ENCODE data around the gene PTGER3.

The PTGER3 gene

DNA sequence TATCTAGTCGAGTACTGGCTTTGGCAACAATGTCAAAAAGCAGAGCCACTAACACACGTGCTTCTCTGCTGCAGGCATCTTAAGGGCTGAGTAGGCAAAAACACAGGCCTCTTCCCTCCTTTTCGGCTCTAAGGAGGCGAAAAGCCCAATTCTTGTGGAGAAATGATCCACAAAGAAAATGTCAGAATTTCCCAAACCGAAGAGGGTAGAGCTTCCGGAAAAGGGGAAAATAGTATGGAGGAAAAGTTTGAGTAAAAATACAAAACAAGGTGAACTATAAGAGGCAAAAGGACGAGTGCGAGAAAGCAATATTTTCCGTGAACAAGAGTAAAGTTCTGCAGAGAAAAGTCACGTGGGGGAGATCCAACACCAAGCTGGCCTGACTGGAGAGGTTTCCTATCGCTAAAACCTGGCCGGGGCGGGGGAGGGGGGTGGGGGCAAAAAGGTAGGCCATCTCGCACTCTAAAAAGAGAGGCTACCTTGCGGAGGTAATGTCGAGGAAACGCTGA, 32.7 kb upstream of the PTGER3 start:
- no peaks in the 10 kb centered on the region for H3K9me3 ChIP-seq (ENCODE audit: low read length)
- H3K4me3 ChIP-seq (ENCODE audit: low read length), result peak overlapping the region; percentile 96
- H3K4me1 ChIP-seq (ENCODE audit: insufficient read depth, low read length), result peaks cover 18% of the 10 kb centered on the region
- H3K36me3 ChIP-seq (ENCODE audit: insufficient read depth, low read length), result peaks cover 30% of the 10 kb centered on the region
- H3K27me3 ChIP-seq (ENCODE audit: insufficient read depth, low read length), result no peaks in the 10 kb centered on the region
- peak overlapping the region; percentile 64 for H2AFZ ChIP-seq (ENCODE audit: low read depth, low read length)

- Histone ChIP-seq H3K36me3 (ENCODE audit: insufficient read depth, low read length) (peaks cover 81% of the 10 kb centered on the region), H3K27me3 (ENCODE audit: insufficient read depth, low read length) (no peaks in the 10 kb centered on the region), H3K9me3 (ENCODE audit: low read length) (no peaks in the 10 kb centered on the region), H3K4me3 (ENCODE audit: low read length) (no peak overlapping the region), H3K4me1 (ENCODE audit: insufficient read depth, low read length) (peaks cover 13% of the 10 kb centered on the region), H2AFZ (ENCODE audit: low read depth, low read length) (no peak overlapping the region)
These were observed 27.1 kb upstream of the PTGER3 start for GRCh38 chr1:71074681-71075080.

GRCh38 chr1:71072273-71072672, 24.7 kb upstream of the PTGER3 start:
- Histone ChIP-seq H3K4me3 (ENCODE audit: low read length) (no peak overlapping the region), H3K9me3 (ENCODE audit: low read length) (no peaks in the 10 kb centered on the region), H3K27me3 (ENCODE audit: insufficient read depth, low read length) (no peaks in the 10 kb centered on the region), H3K4me1 (ENCODE audit: insufficient read depth, low read length) (no peaks in the 10 kb centered on the region), H2AFZ (ENCODE audit: low read depth, low read length) (no peak overlapping the region), H3K36me3 (ENCODE audit: insufficient read depth, low read length) (peaks cover 93% of the 10 kb centered on the region)

GRCh38 chr1:71071720-71072119, 24.1 kb upstream of the PTGER3 start:
- Histone ChIP-seq H3K9me3 (ENCODE audit: low read length) (no peaks in the 10 kb centered on the region), H3K4me3 (ENCODE audit: low read length) (no peak overlapping the region), H3K36me3 (ENCODE audit: insufficient read depth, low read length) (peaks cover 93% of the 10 kb centered on the region), H3K4me1 (ENCODE audit: insufficient read depth, low read length) (no peaks in the 10 kb centered on the region), H3K27me3 (ENCODE audit: insufficient read depth, low read length) (no peaks in the 10 kb centered on the region), H2AFZ (ENCODE audit: low read depth, low read length) (no peak overlapping the region)

GRCh38 chr1:71068325-71069240, 21.0 kb upstream of the PTGER3 start:
- Histone ChIP-seq H3K27me3 (ENCODE audit: insufficient read depth, low read length) (no peaks in the 10 kb centered on the region), H2AFZ (ENCODE audit: low read depth, low read length) (no peak overlapping the region), H3K9me3 (ENCODE audit: low read length) (no peaks in the 10 kb centered on the region), H3K4me3 (ENCODE audit: low read length) (no peak overlapping the region), H3K4me1 (ENCODE audit: insufficient read depth, low read length) (no peaks in the 10 kb centered on the region), H3K36me3 (ENCODE audit: insufficient read depth, low read length) (peaks cover 93% of the 10 kb centered on the region)

DNA sequence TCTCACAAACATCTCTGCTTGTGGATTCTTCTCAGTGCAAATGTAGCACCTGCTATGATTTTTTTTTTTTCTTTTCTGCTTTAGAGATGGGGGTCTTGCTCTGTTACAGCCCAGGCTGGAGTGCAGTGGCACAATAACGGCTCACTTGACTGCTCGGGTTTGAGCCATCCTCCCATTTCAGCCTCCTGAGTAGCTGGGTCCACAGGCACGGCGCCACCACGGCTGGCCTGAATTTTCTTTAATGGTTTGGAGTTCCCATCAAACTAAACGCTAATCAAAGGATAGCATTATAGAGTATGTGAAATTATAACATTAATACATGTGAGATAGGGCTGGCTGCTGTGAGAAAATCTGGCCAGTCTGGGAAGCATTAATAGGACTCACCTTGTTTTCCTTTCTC, 7.2 kb upstream of the PTGER3 start:
- H3K4me1 ChIP-seq (ENCODE audit: insufficient read depth, low read length), result no peaks in the 10 kb centered on the region
- H3K36me3 ChIP-seq (ENCODE audit: insufficient read depth, low read length), result peaks cover 22% of the 10 kb centered on the region
- no peaks in the 10 kb centered on the region for H3K9me3 ChIP-seq (ENCODE audit: low read length)

GRCh38 chr1:71054281-71054731, 6.7 kb upstream of the PTGER3 start:
- Histone ChIP-seq H3K36me3 (ENCODE audit: insufficient read depth, low read length) (peaks cover 19% of the 10 kb centered on the region), H3K4me3 (ENCODE audit: low read length) (no peak overlapping the region), H3K27me3 (ENCODE audit: insufficient read depth, low read length) (peaks cover 1% of the 10 kb centered on the region), H3K9me3 (ENCODE audit: low read length) (no peaks in the 10 kb centered on the region), H3K4me1 (ENCODE audit: insufficient read depth, low read length) (no peaks in the 10 kb centered on the region), H2AFZ (ENCODE audit: low read depth, low read length) (no peak overlapping the region)

More for the DNA sequence above, 7.2 kb upstream of the PTGER3 start:
- Histone ChIP-seq H3K27me3 (ENCODE audit: insufficient read depth, low read length) (no peaks in the 10 kb centered on the region), H3K4me3 (ENCODE audit: low read length) (no peak overlapping the region), H2AFZ (ENCODE audit: low read depth, low read length) (no peak overlapping the region)

- no peak overlapping the region for H3K4me3 ChIP-seq (ENCODE audit: low read length)
- H3K4me1 ChIP-seq (ENCODE audit: insufficient read depth, low read length), result no peaks in the 10 kb centered on the region
- peaks cover 7% of the 10 kb centered on the region for H3K27me3 ChIP-seq (ENCODE audit: insufficient read depth, low read length)
- peaks cover 17% of the 10 kb centered on the region for H3K36me3 ChIP-seq (ENCODE audit: insufficient read depth, low read length)
- H3K9me3 ChIP-seq (ENCODE audit: low read length), result no peaks in the 10 kb centered on the region
- no peak overlapping the region for H2AFZ ChIP-seq (ENCODE audit: low read depth, low read length)
These were observed 6.1 kb upstream of the PTGER3 start for GRCh38 chr1:71053758-71054157.

DNA sequence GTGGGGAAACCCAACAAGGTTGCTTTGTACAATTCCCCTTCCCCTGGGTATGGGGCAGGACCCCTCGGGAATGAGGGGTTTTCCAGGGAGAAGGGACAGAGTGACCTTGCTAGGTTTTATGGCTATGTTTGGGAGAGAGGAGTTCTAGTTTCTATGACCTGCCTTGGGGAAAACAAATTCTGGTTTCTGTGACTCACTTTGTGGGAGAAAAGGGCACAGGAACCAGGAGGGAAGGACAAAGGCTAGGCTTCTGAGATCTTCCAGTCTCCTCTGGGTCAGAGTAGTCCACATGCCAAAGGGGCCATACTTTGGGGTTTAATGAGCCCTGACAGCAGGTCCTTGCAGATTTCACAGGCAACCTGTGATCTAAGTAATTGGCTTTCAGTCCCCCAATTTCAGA, 5.5 kb upstream of the PTGER3 start:
- Histone ChIP-seq H3K9me3 (ENCODE audit: low read length) (no peaks in the 10 kb centered on the region), H3K36me3 (ENCODE audit: insufficient read depth, low read length) (peaks cover 11% of the 10 kb centered on the region), H3K27me3 (ENCODE audit: insufficient read depth, low read length) (peaks cover 13% of the 10 kb centered on the region), H3K4me3 (ENCODE audit: low read length) (no peak overlapping the region), H3K4me1 (ENCODE audit: insufficient read depth, low read length) (no peaks in the 10 kb centered on the region), H2AFZ (ENCODE audit: low read depth, low read length) (no peak overlapping the region)

DNA sequence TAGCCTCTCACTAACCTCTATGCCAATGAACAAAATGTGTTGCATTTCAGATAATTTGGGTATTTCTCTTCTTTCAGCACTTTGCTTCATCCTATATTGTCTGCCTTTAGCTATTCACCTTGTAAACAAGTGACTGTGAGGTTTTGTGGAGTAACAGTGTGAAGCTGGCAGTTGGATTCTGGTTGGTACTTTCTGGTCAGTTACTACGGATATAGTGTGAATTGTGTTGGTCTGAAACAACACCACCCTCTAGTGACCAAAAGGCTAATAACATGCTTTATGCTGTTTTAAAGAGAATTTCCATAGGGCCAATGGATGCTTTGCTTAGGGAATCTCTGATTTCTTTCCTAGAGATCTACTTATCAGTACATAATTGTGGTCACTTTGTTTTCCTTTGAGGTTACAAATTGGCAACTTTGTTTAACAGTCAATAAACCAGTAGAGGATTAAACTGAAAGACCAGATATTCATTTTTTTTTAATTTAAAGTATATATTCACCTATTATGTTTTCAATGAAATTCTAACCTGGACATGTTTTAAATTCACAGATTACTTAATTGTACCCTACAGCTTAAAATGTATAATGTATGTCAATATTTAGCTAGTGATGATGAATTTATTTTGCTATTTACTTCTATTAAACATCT, 2.5 kb upstream of the PTGER3 start:
- H3K4me3 ChIP-seq (ENCODE audit: low read length), result no peak overlapping the region
- peaks cover 34% of the 10 kb centered on the region for H3K27me3 ChIP-seq (ENCODE audit: insufficient read depth, low read length)
- no peak overlapping the region for H2AFZ ChIP-seq (ENCODE audit: low read depth, low read length)
- H3K4me1 ChIP-seq (ENCODE audit: insufficient read depth, low read length), result peaks cover 2% of the 10 kb centered on the region
- peaks cover 5% of the 10 kb centered on the region for H3K9me3 ChIP-seq (ENCODE audit: low read length)
- no peaks in the 10 kb centered on the region for H3K36me3 ChIP-seq (ENCODE audit: insufficient read depth, low read length)

GRCh38 chr1:71046891-71047634, 553 bp downstream of the PTGER3 start:
- H3K4me3 ChIP-seq (ENCODE audit: low read length), result peak overlapping the region; percentile 32
- peaks cover 2% of the 10 kb centered on the region for H3K4me1 ChIP-seq (ENCODE audit: insufficient read depth, low read length)
- H3K9me3 ChIP-seq (ENCODE audit: low read length), result peaks cover 5% of the 10 kb centered on the region
- peaks cover 34% of the 10 kb centered on the region for H3K27me3 ChIP-seq (ENCODE audit: insufficient read depth, low read length)
- no peaks in the 10 kb centered on the region for H3K36me3 ChIP-seq (ENCODE audit: insufficient read depth, low read length)
- H2AFZ ChIP-seq (ENCODE audit: low read depth, low read length), result peak overlapping the region; percentile 67

GRCh38 chr1:71045463-71046028, 2.1 kb downstream of the PTGER3 start:
- no peak overlapping the region for H3K4me3 ChIP-seq (ENCODE audit: low read length)
- no peak overlapping the region for H2AFZ ChIP-seq (ENCODE audit: low read depth, low read length)

More at GRCh38 chr1:71045463-71046028, 2.1 kb downstream of the PTGER3 start:
- Histone ChIP-seq H3K27me3 (ENCODE audit: insufficient read depth, low read length) (peaks cover 34% of the 10 kb centered on the region), H3K9me3 (ENCODE audit: low read length) (peaks cover 5% of the 10 kb centered on the region), H3K36me3 (ENCODE audit: insufficient read depth, low read length) (no peaks in the 10 kb centered on the region), H3K4me1 (ENCODE audit: insufficient read depth, low read length) (peaks cover 2% of the 10 kb centered on the region)
